Endothelial cell of umbilical vein (primary cell): Measurements from ENCODE around the gene SLC30A7.

Experiments
- CTCF ChIP-seq, 2 donors: IDR thresholded peaks; 1 replicate in 1 of 2; 2 replicates in 1 of 2; pipeline ENCODE4 v1.5.1; 2011; ENCODE audit warnings: low read length in 2 of 2, mild to moderate bottlenecking in 2 of 2, moderate library complexity in 2 of 2, control low read depth in 1 of 2, inconsistent platforms in 1 of 2, low read depth in 1 of 2; ENCODE audit not compliant: insufficient read depth in 1 of 2; ENCODE audit errors: extremely low read depth in 1 of 2
- EZH2 ChIP-seq: IDR thresholded peaks from 2 replicates; pipeline ENCODE4 v1.6.1; 2012; ENCODE audit warnings: borderline replicate concordance, low read depth, mild to moderate bottlenecking, moderate library complexity, low read length, inconsistent platforms; ENCODE audit not compliant: severe bottlenecking
- FOS ChIP-seq: IDR thresholded peaks from 2 replicates; pipeline ENCODE4 v1.6.1; 2011; ENCODE audit warnings: mild to moderate bottlenecking, low read length, moderate library complexity, borderline replicate concordance; ENCODE audit not compliant: insufficient read depth
- JUN ChIP-seq: IDR thresholded peaks from 2 replicates; pipeline ENCODE4 v1.6.1; 2011; ENCODE audit warnings: borderline replicate concordance, low read depth; ENCODE audit not compliant: insufficient read length, insufficient read depth
- MAX ChIP-seq: IDR thresholded peaks from 2 replicates; pipeline ENCODE4 v1.6.1; 2011; ENCODE audit not compliant: insufficient read depth, insufficient read length
- MYC ChIP-seq: IDR thresholded peaks from one replicate; pipeline ENCODE4 v1.6.1; 2011; ENCODE audit warnings: mild to moderate bottlenecking, low read depth, low read length
- POLR2A ChIP-seq: IDR thresholded peaks from 2 replicates; pipeline ENCODE4 v1.6.1; 2012; ENCODE audit warnings: low read depth, mild to moderate bottlenecking, control low read depth, low read length
- POLR2AphosphoS5 ChIP-seq: IDR thresholded peaks from 2 replicates; pipeline ENCODE4 v1.6.1; 2012; ENCODE audit warnings: low read depth, mild to moderate bottlenecking, control low read depth, low read length, moderate library complexity; ENCODE audit not compliant: insufficient read depth

GRCh38 chr1:100895540-100896480, at the start of gene SLC30A7:
- TF ChIP-seq EZH2 (no peak), POLR2A (peak; percentile 87), JUN (no peak), CTCF (IDR thresholded peaks at IDR 0.05; ENCODE audit: extremely low read depth in 1 of 2, insufficient read depth in 1 of 2, low read depth in 1 of 2, low read length in 2 of 2) (no peak), POLR2AphosphoS5 (peak; percentile 80), MAX (peak; percentile 88), FOS (no peak), MYC (peak; percentile 97)
